Sigmoid colon (tissue), 7 donors: ENCODE measurements around the gene HDAC11. TPM values are rescaled to one million over a fixed set of nuclear protein-coding genes. Genes with fewer than 3 reads are reported as not detected.
"Not testable (repeated sequence)": the region's sequence is repeated elsewhere in the genome, so short reads cannot be mapped to it uniquely, and the experiment has no call there.

Source experiments
- DNase-seq: peaks from one replicate; pipeline ENCODE4 v3.0.0-alpha.2; 2019
- H3K27ac ChIP-seq, 4 donors: fragments of 200-600 bp; sonication (generic); one replicate each; pipeline ENCODE4 v1.5.1; 2016 to 2019; ENCODE audit warnings: mild to moderate bottlenecking in 1 of 4
- H3K27me3 ChIP-seq, 3 donors: fragments of 200-600 bp; sonication (generic); one replicate each; pipeline ENCODE4 v1.5.1; 2019; ENCODE audit warnings: mild to moderate bottlenecking in 1 of 3
- H3K36me3 ChIP-seq, 4 donors: fragments of 200-600 bp; sonication (generic); one replicate each; pipeline ENCODE4 v1.5.1; 2016 to 2019
- H3K4me1 ChIP-seq, 4 donors: fragments of 200-600 bp; sonication (generic); one replicate each; pipeline ENCODE4 v1.5.1; 2017 to 2019
- H3K4me3 ChIP-seq, 4 donors: fragments of 200-600 bp; sonication (generic); one replicate each; pipeline ENCODE4 v1.5.1; 2017 to 2019; ENCODE audit warnings: mild to moderate bottlenecking in 2 of 4, moderate library complexity in 1 of 4
- H3K9me3 ChIP-seq, 4 donors: fragments of 200-600 bp in 3 of 4; sonication (generic) in 3 of 4; one replicate each; pipeline versions ENCODE4 v1.5.1 to v1.6.1; 2013 to 2019
- EP300 ChIP-seq, 4 donors: sonication (generic); formaldehyde crosslinking; IDR thresholded peaks; one replicate each; pipeline ENCODE4 v1.6.1; 2017; ENCODE audit warnings: antibody characterized with exemption in 4 of 4
- POLR2A ChIP-seq, 2 donors: fragments of 450-650 bp; IDR thresholded peaks; one replicate each; pipeline ENCODE4 v1.6.1; 2016; ENCODE audit warnings: antibody characterized with exemption in 2 of 2, mild to moderate bottlenecking in 2 of 2, moderate library complexity in 2 of 2
- POLR2AphosphoS5 ChIP-seq, 4 donors: sonication (generic); formaldehyde crosslinking; IDR thresholded peaks; one replicate each; pipeline ENCODE4 v1.6.1; 2017; ENCODE audit warnings: antibody characterized with exemption in 4 of 4
- WGBS, 2 donors: extraction: QIAGEN DNeasy Blood & Tissue Kit; methylation state at CpG; one replicate each; pipeline ENCODE4 v1.1.7; 2013; 5-methylcytosine and 5-hydroxymethylcytosine counted together
- intact Hi-C: fragments of 100-400 bp; cut with DNase I; formaldehyde crosslinking; loops from one replicate; pipeline ENCODE4 v1.15.1; 2023
- polyA plus RNA-seq, 3 donors: library from polyadenylated mRNA; stranded (reverse); fragments of 200-250 nt; gene quantifications; one replicate each; pipeline ENCODE4 v1.2.3, GENCODE V29; 2013
- total RNA-seq, 4 donors: library from RNA; depleted of rRNA; stranded (reverse); fragments of >200 nt; gene quantifications; one replicate each; pipeline ENCODE4 v1.1.0, GENCODE V29; 2016
- TF ChIP-seq, protein P1 (sequence below), 4 experiments: fragments of 450-650 bp in 3 of 4; fragments of 200-600 bp in 1 of 4; IDR thresholded peaks; one replicate each; pipeline ENCODE4 v1.5.1; 2016 to 2019; ENCODE audit warnings: antibody characterized with exemption in 4 of 4, mild to moderate bottlenecking in 3 of 4, moderate library complexity in 2 of 4
- donor health status: healthy with polysubstance abuse.
- donor health status: Bipolar disorder and iron deficiency.
- donor health status: healthy.

The HDAC11 gene
- total and polyA plus RNA-seq, 7 donors: 15.5 to 30.3 (median 17.2) TPM

DNA sequence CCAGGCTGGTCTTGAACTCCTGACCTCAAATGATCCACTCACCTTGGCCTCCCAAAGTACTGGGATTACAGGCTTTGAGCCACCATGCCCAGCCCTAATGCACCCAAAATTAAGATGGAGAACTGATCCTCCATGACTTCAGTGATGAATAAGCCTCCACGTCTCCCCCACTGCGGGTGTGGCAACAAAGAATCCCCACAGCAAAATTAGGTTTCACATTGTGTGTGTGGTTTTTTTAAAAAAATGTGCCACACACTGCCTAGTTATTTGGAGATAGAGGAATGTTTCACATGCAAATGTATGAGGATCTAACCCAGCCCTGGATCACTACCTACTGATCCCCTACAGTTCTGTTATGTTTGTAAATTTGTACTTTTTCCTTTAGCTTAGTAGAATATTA, 17.3 kb downstream of the HDAC11 start:
- intact Hi-C loops: no loop called here
- Histone ChIP-seq H3K36me3 (peaks cover 0 to 20% (median 5%) of the 10 kb centered on the region in 4 donors), H3K27me3 (no peaks in the 10 kb centered on the region), H3K4me1 (peaks cover 0 to 23% (median 9%) of the 10 kb centered on the region in 4 donors), H3K9me3 (no peaks in the 10 kb centered on the region), H3K27ac (no peak overlapping the region), H3K4me3 (no peak overlapping the region)
- 77 to 84% methylated on average over 2 of the region's 2 CpGs for WGBS, 2 donors
- TF ChIP-seq POLR2A (IDR thresholded peaks at IDR 0.05) (no peak), EP300 (IDR thresholded peaks at IDR 0.05) (no peak), POLR2AphosphoS5 (IDR thresholded peaks at IDR 0.05) (no peak)
- TF ChIP-seq, protein P1, sequence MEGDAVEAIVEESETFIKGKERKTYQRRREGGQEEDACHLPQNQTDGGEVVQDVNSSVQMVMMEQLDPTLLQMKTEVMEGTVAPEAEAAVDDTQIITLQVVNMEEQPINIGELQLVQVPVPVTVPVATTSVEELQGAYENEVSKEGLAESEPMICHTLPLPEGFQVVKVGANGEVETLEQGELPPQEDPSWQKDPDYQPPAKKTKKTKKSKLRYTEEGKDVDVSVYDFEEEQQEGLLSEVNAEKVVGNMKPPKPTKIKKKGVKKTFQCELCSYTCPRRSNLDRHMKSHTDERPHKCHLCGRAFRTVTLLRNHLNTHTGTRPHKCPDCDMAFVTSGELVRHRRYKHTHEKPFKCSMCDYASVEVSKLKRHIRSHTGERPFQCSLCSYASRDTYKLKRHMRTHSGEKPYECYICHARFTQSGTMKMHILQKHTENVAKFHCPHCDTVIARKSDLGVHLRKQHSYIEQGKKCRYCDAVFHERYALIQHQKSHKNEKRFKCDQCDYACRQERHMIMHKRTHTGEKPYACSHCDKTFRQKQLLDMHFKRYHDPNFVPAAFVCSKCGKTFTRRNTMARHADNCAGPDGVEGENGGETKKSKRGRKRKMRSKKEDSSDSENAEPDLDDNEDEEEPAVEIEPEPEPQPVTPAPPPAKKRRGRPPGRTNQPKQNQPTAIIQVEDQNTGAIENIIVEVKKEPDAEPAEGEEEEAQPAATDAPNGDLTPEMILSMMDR (IDR thresholded peaks at IDR 0.05): no peak
- no peak for DNase-seq

DNA sequence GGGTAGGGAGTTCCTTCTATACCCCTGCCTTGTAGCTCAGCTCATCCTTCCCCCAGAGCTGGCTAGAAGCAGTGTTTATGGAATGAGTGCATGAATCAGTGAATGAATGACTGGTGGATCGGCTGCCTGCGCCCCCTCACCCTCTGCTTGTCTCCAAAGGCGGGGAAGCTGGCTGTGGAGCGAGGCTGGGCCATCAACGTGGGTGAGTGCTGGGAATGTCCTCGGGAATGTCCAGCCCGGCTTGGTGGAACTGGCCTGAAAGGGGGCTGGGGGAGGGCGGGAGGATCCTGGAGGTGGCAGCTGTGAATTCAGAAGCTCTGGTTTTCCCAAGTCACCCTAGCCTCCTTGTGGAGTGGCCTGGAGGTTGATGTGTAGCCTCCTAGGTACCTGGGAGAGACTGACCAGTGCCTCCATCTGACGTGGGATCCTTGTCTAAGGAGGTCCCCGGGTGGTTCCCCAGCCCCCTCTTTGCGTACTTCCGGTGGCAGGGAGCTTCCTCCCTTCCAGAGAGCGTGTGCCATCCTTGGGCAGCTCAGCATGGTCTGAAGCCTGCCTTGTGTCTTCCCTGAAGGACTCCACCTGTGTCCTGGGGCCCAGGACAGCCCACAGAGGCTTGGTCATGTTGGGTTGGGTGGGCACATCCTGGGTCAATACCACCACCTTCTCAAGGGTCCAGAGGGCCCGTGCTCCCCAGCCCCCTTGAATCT, 18.4 kb downstream of the HDAC11 start:
- Histone ChIP-seq H3K27me3 (no peaks in the 10 kb centered on the region), H3K4me3 (no peak overlapping the region), H3K9me3 (no peaks in the 10 kb centered on the region), H3K36me3 (peaks cover 0 to 24% (median 3%) of the 10 kb centered on the region in 4 donors), H3K27ac (no peak overlapping the region), H3K4me1 (peaks cover 0 to 23% (median 9%) of the 10 kb centered on the region in 4 donors)
- WGBS, 2 donors: 83 to 86% methylated on average over 14 of the region's 14 CpGs
- TF ChIP-seq, protein P1 (IDR thresholded peaks at IDR 0.05): no peak
- TF ChIP-seq EP300 (IDR thresholded peaks at IDR 0.05) (no peak), POLR2AphosphoS5 (IDR thresholded peaks at IDR 0.05) (no peak), POLR2A (IDR thresholded peaks at IDR 0.05) (no peak)
- intact Hi-C loops: no loop called here
- no peak for DNase-seq

DNA sequence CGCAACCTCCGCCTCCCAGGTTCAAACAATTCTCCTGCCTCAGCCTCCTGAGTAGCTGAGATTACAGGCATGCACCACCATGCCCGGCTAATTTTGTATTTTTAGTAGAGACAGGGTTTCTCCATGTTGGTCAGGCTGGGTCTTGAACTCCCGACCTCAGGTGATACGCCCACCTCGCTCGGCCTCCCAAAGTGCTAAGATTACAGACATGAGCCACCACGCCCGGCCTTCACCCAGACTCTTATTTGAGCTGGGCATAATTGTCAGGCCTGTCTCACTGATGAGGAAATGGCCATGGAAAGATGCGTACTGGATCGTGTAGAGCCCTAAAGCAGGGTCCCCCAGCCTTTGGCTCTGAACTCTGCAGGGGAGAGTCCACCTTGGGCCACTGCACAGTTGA, 19.1 kb downstream of the HDAC11 start:
- H3K27ac ChIP-seq, H3K4me3 ChIP-seq, H3K27me3 ChIP-seq, H3K9me3 ChIP-seq, DNase-seq, intact Hi-C loops: not testable (repeated sequence)
- WGBS, 2 donors: 92 to 96% methylated on average over 11 of the region's 11 CpGs
- H3K36me3 ChIP-seq: peaks cover 0 to 24% (median 2%) of the 10 kb centered on the region in 4 donors
- peaks cover 0 to 23% (median 9%) of the 10 kb centered on the region in 4 donors for H3K4me1 ChIP-seq

DNA sequence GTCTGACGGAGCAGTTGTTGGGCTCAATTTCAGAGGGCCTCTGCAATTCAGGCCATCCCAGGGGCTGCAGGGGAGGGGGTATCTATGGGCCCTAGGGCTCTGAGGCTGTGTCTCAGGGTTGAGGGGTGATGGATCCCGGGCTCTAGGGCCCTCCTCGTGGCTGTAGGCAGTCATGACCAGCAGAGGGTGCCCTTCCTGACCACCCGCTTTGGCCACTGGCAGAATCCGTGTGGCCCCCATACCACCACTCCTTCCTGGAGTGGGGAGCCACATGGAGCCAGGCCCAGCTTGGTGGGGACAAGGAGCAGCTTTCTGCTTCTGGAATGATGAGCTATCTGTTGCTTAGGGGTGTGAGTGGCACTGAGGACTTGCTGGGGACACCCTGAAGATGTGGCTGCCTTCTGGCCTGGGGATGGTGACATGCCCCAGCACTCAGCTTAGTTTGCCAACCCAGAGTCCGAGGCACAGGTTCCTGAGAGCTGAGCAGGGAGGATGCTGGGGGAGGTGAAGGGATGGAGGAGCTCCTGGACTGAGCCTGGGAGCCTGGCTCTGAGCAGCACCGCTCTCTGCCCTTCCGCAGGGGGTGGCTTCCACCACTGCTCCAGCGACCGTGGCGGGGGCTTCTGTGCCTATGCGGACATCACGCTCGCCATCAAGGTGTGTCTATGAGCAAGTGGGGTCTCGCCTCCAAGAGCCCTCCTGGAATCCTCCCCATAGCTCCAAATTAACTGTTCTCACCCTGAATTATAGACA, 20.2 kb downstream of the HDAC11 start:
- Histone ChIP-seq H3K27me3 (no peaks in the 10 kb centered on the region), H3K4me3 (no peak overlapping the region), H3K36me3 (peaks cover 0 to 26% (median 2%) of the 10 kb centered on the region in 4 donors), H3K9me3 (no peaks in the 10 kb centered on the region), H3K4me1 (peaks cover 0 to 16% (median 9%) of the 10 kb centered on the region in 4 donors), H3K27ac (no peak overlapping the region)
- intact Hi-C loops: no loop called here
- 87% methylated on average over 15 of the region's 15 CpGs for WGBS, 2 donors
- DNase-seq: no peak
- TF ChIP-seq, protein P1 (IDR thresholded peaks at IDR 0.05): peak in 1 of 4 experiments; percentile 12
- TF ChIP-seq EP300 (IDR thresholded peaks at IDR 0.05): no peak

DNA sequence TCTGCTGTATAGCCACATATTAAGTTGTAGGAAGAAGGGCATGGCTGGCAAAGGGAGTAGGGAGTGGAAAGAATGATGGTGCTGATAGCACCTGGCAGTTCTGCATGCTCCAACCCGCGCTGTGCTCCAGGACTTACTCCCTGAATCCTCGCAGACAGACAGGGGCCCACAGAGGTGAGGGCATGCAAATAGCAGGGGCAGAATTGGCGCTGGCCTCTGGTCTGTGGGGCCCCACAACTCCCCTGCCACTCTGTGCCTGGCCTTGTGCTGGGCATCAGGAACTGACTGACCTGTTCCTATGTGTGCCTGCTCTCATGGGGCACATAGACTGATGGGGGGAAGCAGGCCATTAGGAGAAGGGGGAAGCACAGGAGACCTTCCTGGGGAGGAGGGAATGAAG, 20.9 kb downstream of the HDAC11 start:
- Histone ChIP-seq H3K9me3 (no peaks in the 10 kb centered on the region), H3K36me3 (peaks cover 0 to 26% (median 2%) of the 10 kb centered on the region in 4 donors), H3K4me1 (peaks cover 0 to 13% (median 9%) of the 10 kb centered on the region in 4 donors), H3K27ac (no peak overlapping the region), H3K4me3 (no peak overlapping the region), H3K27me3 (no peaks in the 10 kb centered on the region)
- TF ChIP-seq POLR2AphosphoS5 (IDR thresholded peaks at IDR 0.05) (no peak), POLR2A (IDR thresholded peaks at IDR 0.05) (no peak), EP300 (IDR thresholded peaks at IDR 0.05) (no peak)
- TF ChIP-seq, protein P1 (IDR thresholded peaks at IDR 0.05): no peak
- WGBS, 2 donors: 93 to 95% methylated on average over 4 of the region's 4 CpGs
- DNase-seq: no peak
- intact Hi-C loops: no loop called here
